Stimulated activated CD4-positive, alpha-beta T cell treated with anti-CD3 and anti-CD28 coated beads, Interleukin-15, amount 100 ng/mL, for 1 hour (primary cell): ENCODE results near the gene EEF1E1.

Experiments used
- DNase-seq, 2 donors: peaks; one replicate each; pipeline ENCODE4 v3.0.0-alpha.2; 2020; ENCODE audit warnings: low read depth in 1 of 2, low spot score in 1 of 2

EEF1E1 gene

DNA sequence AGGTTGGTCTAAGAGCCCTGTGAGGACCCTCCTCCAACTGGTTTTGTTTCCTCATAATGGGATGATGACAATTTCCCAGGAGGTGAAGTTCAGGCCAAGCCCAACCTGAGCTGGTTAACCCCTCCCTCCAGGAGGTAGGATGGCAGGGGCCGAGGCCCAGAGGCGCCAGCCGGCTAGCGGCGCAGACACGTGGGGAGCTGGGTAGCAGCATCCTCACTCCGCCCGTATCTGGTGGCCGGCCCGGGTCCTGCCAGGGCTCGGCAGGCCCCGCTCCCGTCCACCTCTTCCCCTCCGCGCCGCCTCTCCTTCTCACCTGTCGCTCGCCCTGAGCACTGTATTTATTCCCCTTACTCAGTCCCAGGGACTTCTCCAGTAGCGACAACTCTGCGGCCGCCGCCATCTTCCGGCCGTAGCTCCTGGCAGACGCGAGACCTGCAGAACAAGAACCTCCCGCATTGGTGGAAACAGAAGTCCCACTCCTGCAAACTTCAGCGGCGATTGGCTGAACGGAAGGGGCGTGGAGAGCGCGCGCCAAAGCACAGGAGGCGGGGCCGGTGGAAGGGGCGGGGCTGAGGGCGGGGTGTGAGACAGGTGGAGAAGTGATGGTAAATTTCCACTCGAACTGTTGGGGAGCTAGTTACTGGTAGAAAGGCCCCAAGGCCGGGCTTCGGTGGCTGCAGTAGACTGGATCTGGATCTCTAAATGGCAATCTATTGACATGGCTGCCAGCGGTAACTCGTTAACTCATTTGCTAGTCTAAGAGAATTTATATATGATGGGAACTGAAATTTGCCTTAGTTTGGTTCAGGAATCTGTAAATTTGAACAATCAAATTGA, at the start of gene EEF1E1:
TSS of gene EEF1E1 (minus strand) at position 427 of the 837 bp plus-strand sequence. CDS start at position 400, 27 bp downstream.
- DNase-seq, result peak; percentile 92 to 99

DNA sequence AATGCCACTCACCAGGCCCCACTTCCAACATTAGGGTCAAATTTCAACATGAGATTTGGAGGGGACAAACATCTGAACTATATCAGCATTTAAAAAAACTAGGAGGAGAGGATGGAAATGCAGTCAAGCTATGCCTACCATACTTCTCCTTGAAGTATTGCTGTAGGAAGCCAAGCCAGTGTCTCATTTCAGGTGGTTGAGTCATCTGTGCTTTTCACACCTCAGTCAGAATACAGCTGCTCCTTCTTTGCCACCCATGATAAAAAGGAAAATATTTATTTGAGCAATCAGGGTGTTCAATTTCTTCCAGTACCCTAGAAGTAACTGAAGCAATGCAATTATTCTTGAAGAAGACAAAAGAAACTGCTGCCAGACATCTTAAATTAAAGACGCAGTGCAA, 47.0 kb upstream of the EEF1E1 start:
- no peak for DNase-seq

DNA sequence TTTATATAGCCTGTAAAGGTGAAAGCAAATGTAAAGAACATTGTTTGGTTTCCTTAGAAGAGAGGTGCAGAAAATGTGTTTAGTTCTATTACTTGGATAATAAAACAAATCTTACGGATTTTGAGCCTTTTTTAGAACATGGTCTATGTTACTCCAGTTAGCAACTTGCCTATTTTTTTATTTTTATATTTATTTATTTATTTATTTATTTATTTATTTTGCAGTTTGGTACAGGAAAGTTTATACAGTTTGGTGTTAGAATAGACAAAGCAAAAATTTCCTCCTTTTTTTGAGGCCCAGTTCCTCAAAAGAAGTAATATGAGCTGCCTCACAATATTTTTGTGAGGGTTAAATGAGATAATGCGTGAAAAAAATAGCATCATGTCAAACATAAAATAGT, 41.6 kb upstream of the EEF1E1 start:
- DNase-seq, result no peak

DNA sequence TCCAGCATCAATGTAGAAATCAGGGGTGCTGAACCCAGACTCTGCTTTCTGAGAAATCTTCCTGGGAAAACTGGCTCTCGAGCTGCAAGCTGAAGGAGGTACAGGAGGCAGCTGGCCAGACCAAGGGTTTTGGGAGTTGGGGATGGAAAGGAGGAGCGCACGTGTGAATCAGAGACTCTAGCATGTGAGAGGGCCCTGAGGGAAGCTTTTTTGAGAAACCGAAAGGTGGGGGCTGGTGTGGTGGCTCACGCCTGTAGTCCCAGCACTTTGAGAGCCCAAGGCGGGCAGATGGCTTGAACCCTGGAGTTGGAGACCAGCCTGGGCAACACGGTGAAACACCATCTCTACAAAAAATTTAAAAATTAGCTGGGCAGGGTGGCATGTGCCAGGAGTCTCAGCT, 37.1 kb upstream of the EEF1E1 start:
- no peak for DNase-seq

DNA sequence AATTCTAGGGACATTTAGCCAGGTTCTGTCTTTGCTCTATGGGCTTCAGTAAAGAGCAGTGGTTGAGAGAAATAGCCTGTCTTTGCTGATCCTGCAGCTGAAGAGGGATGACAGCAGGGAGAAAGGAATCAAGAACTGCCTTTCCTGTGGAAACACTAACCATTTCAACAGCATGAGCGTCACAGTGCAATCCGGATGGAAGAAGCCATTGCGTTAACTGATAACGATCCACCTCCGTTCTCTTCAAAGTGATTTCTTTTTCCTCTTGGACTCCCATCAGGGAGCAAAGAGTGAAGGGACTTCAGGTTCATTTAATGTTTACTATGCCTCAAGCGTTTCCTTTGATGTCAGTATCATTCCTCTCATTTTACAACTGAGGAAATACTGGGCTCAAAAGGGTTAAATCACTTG, 35.2 kb upstream of the EEF1E1 start:
- no peak for DNase-seq

DNA sequence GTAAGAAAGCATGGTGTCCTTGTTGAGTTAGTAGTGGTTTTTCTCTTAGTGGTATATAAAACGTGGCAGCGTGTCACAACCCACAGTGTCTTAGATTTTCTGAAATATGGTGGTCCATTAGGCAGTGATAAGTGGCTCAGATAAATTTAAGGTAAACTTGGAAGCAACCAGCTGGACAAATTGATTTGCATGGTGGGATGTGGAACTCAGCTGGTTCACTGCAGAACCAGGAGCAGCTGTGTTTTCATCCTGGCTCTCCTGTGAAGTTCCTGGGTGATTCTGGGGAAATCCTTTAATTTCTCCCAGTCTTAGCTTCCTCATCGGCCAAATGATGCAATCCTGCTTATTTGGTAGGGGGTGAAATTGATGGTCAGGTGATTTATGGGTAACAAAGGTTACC, 32.9 kb upstream of the EEF1E1 start:
- DNase-seq, result no peak

DNA sequence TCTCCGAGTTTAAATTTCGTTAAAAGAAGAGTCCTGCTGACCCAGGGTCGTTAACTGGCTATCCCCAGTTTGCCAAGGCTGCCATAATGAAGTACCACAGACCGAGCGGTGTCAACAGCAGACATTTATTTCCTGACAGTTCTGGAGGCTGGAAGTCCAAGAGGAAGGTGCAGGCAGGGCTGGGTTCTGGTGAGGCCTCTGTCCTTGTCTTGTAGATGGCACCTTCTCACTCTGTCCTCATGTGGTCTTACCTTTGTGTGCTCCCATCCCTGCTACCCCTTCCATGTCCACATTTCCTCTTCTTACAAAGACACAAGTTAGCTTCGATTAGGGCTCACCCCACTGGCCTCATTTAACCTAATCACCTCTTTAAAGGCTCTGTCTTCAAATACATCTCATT, 29.8 kb upstream of the EEF1E1 start:
- DNase-seq, result no peak

DNA sequence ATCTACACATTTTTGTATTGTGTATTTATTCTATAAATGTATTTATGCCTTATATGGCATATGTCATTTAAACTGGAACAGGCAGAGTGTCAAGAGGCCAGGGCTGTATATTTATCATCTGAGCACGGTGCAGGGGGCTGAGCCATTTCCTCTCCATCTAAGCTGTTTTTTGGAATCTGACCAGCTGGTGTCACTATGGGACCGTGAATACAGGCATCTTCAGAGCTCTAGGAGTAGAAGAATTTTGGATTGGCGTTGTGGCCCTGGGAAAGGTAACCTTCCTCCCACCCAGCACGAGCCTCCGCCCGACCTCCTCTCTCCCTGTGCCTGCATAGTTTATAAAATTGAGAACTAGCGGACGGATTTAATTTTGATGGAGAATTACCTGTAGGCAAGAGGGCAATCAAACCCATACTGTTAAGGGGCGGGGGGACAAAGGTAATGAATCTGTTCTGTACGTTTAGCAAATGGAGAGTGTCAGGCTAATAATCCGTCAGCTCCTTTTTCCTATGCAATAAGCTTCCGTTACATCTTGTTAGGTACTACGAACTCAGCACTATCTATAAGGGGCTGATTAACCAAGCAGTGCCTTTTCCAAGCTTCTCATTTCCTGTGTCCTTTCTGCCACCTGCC, 29.0 kb upstream of the EEF1E1 start:
- no peak for DNase-seq

DNA sequence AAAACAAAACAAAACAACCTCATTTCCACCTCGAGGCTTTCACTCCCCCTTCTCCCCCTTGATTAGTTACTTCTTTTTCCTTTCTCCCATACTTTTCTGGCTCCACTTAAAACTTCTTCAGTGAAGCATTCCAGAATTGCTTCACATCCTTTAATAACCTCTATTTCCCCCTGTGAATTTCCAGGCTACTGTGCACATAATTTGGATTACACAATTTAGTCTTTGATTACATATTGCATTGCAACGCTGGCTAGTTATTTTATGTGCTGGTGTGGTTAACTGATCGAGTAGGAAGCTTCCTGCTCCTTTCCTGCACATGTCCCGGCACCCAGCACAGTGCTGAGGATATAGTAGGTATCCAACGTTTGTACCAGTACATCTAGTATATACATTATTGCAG, 28.1 kb upstream of the EEF1E1 start:
- no peak for DNase-seq

DNA sequence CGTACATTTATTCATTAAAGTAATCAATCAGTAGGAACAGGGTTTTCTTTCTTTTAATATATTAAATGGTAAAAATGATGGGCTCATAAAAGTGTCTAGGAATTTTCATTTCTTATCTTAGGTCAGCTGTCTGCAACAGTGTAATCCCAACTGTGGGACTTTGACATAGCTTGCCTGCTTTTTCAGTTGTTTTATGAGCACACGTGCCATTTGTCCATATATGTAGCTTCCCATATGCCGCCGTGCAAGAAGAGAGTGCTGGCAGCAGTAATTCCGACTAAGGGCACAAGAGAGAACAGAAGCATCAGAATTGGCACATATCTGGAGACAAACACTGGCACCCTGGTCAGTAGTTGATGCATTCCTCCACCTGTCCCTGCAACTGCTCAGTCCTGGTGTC, 20.9 kb upstream of the EEF1E1 start:
- DNase-seq, result no peak

DNA sequence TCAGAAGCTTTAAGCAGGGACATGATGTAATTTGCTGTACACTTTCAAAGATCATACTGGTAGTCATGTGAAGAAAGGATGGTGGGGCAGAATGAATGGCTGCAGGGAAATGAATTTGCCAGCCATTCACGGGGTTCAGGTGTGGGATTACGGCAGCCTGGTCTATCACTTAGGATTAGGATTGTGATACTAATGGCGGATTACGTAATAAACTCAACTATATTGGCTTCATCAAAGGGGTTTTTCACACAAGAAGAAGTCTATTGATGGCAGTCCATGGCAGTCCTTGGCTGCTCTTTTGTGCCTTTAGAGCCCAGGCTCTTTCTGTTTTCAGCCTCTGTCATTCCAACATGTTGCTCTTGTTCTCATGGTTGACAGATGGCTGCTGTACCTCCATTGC, 12.6 kb upstream of the EEF1E1 start:
- DNase-seq, result no peak

DNA sequence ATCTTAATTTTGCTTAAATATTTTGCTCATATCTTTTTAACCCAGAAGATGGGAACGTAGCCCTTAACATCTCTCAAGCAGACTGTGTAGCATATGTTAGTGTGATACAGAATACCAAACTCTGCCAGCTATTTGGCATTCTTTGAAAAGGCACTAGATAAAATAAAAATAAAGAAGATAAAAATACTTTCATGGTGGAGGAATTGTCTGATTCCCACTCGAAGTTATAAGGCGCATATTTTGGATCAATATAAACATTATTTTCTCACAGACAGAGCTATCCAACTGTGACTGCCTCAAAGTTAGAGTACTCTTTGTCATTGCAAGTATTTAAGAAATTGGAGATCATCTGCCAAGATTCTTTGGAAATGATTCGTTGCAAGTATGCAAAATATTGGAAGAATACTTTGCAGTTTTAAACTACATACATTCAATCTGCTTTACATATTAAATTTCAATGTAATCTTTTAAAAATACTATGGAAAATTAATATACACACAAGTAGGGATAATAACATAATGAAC, 10.8 kb upstream of the EEF1E1 start:
- DNase-seq, result no peak

DNA sequence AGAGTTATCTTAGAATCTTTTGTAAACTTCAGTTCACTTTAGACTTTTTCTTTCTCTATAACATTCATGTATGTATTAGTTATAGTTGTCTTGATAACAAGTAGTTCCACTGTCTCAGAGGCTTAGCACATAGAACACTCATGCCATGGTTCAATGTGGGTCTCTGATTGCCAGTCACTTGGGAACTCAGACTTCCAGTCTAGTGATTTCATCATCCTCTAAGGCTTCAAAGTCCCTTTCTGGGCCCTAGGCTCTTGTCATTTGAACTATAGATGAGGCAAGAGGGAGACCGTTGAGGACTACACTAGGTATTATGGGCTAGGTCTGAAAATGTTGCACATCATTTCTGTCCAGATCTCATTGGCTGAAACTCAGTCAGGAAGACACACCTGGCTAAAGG, 8.4 kb upstream of the EEF1E1 start:
- DNase-seq, result no peak

DNA sequence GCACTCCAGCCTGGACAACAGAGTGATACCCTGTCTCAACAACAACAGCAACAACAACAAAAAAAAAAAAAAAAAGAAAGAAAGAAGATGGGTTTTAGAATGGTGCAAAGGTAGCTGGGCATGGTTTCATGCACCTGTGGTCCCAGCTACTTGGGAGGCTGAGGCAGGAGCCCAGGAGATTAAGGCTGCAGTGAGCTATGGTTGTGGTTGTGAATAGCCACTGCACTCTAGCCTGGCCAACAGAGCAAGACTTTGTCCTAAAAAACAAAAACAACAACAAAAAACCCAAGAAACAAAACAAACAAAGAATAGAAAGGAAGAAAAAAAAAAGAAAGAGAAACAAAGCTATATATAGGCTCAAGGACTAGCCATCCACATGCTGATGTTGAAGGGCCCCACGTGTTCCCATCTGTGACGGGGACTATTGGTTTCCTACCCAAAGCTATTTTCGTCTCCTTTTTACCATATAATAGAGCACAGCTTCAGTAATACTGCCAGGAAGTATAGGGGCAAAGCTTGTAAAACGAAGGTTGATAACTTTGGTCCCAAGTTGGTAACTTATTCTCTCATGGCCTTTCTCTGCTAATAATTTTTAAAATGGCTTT, 7.9 kb upstream of the EEF1E1 start:
- DNase-seq, result no peak

DNA sequence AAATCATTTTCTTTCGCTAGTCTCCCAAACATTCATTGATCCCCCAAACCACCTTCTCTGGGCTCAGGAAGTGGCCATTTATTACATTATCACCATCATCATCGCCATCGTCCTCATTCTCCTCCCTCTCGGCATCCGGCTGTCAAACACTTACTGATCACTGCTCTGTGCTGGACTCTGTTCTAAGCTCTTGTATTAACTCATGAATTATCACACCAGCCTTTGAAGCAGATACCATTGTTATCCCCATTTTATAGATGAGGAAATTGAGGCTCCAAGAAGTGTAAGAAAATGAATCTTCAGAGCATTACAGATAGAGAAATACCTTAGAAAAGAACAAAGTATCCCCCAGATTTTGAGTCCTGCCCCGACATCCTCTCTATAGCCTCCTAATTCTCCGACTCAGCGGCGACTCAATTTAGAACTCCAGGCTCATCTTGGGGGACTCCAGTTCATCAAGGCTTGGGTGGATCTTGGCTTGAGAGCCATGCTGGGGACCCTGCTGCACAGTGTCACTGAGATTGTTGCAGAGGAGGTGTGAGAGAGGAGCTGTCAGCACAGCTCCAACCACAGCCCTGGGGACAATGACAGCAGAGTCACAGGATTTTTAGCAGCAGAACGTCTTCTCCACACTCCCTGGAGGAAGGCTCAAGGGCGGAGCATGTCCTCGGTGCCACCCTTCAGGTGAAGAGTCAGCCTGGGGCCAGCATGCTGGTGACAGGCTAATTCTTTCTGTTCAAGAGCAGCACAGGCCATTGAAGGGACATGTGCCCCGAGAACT, 6.6 kb upstream of the EEF1E1 start:
- no peak for DNase-seq

DNA sequence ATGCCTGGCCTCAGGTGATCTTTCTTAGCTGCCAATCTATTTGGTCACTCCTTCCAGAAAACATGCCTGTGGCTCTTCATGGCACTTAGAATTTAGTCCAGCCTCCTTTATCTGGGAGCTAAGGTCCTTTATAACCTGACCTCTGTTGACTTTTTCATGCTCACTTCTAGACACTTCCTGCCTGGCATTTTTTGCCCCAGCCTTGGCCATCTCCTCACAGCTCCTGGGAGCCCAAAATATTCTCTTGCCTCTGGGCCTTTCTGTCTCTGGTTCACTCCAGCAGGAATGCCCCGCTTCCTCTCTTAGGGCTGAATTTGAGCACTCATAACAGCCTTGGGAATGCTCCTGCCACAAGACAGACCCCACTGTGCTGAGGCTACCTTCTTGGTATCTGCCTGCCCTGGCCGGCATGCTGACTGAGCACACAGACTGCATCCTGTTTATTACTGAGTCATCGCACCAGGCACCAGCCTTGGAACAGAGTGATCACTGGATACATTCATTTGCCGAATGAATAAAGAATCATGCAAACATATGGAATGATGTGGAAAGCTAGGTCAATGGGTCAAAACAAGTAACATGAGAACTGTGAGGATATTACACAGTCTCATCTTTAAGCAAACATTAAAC, 5.8 kb upstream of the EEF1E1 start:
- DNase-seq, result no peak

DNA sequence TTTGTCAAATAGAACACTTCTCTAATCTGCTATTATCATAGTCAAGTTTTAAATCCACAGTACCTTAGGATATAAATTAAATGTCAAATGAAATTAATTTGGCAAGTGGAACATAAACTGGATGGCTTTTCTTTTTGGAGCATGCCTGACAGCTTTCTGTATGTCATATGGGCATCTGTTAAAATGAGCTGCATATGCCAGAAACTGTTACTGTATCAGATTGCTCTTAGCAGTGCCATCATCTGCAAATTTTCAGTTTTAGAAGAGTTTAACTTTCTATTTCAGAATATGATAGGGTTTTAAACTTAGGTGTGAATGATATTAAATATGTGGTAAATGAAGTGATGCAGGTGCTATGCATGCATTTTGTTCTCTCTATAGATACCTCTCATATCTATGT, 3.4 kb upstream of the EEF1E1 start:
- DNase-seq, result no peak

DNA sequence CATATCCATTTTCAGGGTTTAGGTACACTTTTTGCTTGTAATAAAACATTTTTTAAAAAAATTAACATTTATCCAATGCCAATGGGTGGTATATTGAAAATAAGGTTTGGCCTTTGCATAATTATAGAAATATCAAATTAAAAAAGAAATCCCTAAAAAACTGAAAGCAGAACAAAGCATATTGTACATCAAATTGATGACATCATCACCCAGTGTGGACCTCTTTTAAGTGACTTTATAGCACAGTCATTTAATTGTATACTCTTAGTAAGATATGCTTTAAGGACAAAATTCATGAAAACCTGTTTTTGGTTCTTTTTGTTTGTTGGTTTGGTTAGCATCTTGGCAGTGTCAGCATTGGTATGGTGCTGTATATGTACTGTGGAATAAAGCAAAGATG, 1.4 kb upstream of the EEF1E1 start:
- DNase-seq, result no peak

DNA sequence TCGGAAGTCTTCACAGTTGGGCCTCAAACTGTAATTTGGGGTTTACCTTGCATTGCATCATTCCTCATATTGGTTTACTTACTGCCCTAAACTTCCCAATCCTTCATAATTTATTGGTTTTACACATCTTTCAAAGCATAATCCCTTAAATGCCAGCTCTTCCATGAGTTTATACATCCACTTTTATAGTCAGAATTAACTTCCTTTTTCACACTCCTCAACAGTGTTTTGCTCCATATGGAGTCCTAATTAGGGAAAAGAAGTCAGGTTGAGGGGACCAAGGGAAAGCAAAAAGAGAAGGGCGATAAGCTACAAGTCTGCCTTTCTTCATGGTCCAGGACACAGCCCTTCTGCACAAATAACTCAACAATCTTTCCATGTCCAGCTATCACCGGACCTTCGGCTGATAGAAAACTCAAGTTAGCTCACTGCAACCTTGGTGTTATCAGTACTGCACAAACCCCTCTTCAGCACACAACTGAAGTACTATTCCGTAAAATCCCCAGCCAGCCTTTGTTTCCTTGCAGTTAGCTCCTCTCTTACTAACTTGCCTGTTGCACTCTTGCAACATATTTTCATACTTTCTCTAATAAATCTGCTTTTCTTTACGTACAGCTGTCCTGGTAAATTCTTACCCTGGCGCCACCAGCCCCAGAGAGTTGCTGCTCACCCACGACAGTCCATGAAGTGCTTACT, 2.0 kb downstream of the EEF1E1 start:
- no peak for DNase-seq

DNA sequence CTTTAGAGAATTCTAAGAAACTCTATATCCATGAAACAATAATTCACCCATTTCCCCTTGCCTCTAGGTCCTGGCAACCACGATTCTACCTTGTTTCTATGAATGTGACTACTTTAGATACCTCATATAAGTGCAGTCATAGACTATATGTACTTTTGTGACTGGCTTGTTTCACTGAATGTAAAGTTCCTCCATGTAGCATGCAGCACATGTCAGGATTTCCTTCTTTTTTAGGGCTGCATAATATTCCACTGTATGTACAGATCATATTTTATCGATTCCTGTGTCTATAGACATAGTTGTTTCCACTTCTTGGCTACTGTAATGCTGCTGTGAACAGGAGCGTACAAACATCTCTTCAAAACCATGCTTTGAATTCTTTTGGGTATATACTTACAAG, 11.7 kb downstream of the EEF1E1 start:
- DNase-seq, result no peak
